Measurements from ENCODE around the gene WASF3.

WASF3 gene

DNA sequence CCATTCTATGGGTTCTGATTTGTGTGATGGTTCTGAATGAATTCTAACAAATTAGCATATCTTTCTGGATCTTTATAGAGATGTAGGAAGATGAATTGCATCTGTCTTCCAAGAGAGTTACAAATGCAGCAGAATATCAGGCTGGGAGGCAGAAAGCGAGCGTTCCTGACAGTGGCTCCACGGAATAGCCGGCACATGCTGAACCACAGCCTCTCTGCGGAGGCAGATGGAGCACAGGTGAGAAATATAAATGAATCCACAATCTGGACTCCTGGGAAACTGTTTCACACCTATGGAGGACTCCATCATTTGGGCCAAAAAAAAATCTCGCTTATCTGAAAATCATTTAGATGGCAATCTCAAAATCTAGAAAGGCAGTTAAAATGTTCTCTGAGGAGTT, 34.5 kb upstream of the WASF3 start:
- TF ChIP-seq CTCF (IDR thresholded peaks at IDR 0.05; ENCODE audit: insufficient read depth, low read length) (no peak), POLR2AphosphoS5 (IDR thresholded peaks at IDR 0.05; ENCODE audit: low read depth) (no peak), GABPA (IDR thresholded peaks at IDR 0.05; ENCODE audit: low read depth) (no peak), SPI1 (IDR thresholded peaks at IDR 0.05; ENCODE audit: borderline replicate concordance, low read depth) (no peak)
- TF ChIP-seq, protein P1, sequence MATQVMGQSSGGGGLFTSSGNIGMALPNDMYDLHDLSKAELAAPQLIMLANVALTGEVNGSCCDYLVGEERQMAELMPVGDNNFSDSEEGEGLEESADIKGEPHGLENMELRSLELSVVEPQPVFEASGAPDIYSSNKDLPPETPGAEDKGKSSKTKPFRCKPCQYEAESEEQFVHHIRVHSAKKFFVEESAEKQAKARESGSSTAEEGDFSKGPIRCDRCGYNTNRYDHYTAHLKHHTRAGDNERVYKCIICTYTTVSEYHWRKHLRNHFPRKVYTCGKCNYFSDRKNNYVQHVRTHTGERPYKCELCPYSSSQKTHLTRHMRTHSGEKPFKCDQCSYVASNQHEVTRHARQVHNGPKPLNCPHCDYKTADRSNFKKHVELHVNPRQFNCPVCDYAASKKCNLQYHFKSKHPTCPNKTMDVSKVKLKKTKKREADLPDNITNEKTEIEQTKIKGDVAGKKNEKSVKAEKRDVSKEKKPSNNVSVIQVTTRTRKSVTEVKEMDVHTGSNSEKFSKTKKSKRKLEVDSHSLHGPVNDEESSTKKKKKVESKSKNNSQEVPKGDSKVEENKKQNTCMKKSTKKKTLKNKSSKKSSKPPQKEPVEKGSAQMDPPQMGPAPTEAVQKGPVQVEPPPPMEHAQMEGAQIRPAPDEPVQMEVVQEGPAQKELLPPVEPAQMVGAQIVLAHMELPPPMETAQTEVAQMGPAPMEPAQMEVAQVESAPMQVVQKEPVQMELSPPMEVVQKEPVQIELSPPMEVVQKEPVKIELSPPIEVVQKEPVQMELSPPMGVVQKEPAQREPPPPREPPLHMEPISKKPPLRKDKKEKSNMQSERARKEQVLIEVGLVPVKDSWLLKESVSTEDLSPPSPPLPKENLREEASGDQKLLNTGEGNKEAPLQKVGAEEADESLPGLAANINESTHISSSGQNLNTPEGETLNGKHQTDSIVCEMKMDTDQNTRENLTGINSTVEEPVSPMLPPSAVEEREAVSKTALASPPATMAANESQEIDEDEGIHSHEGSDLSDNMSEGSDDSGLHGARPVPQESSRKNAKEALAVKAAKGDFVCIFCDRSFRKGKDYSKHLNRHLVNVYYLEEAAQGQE (IDR thresholded peaks at IDR 0.05; ENCODE audit: insufficient replicate concordance, low read depth): no peak
- DNase-seq (ENCODE audit: low read depth in 1 of 2, low spot score in 1 of 2): no peak
- Histone ChIP-seq H3K27me3 (ENCODE audit: insufficient read depth, poor library complexity, severe bottlenecking) (peaks cover 5% of the 10 kb centered on the region), H3K27ac (replicated peaks) (no peak overlapping the region), H3K4me3 (replicated peaks; ENCODE audit: insufficient read depth, low read length) (no peak overlapping the region)

- no peak overlapping the region for H3K4me3 ChIP-seq (replicated peaks; ENCODE audit: insufficient read depth, low read length)
- no peaks in the 10 kb centered on the region for H3K27me3 ChIP-seq (ENCODE audit: insufficient read depth, poor library complexity, severe bottlenecking)
- H3K27ac ChIP-seq (replicated peaks): no peak overlapping the region
- no peak for DNase-seq (ENCODE audit: low read depth in 1 of 2, low spot score in 1 of 2)
- TF ChIP-seq POLR2AphosphoS5 (IDR thresholded peaks at IDR 0.05; ENCODE audit: low read depth) (no peak), SPI1 (IDR thresholded peaks at IDR 0.05; ENCODE audit: borderline replicate concordance, low read depth) (no peak), CTCF (IDR thresholded peaks at IDR 0.05; ENCODE audit: insufficient read depth, low read length) (no peak), GABPA (IDR thresholded peaks at IDR 0.05; ENCODE audit: low read depth) (no peak)
- TF ChIP-seq, protein P1 (IDR thresholded peaks at IDR 0.05; ENCODE audit: insufficient replicate concordance, low read depth): no peak
Measured at GRCh38 chr13:26525528-26525927, 32.0 kb upstream of the WASF3 start.

DNA sequence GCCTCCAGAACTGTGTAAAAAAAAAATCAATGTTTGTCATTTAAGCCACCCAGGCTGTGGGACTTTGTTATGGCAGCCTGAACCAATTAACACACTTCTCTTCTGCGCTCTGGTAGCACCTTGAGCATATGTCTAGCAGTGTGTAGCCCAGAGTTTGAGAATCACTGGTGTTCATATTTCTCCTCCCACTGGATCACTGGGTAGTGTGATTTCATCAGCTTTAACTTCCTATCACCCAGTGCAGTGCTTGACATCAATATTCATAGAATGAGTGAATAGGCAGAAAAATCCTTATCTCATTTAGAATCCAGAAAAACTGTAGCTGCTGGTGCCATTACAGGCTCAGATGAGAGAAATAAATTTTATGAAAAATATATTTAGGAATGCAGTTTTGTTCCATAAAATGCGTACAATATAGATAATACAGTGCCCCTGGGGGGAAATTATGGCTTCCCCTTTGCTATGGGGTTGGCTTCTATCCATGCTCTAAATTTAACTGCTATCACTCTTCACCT, 30.7 kb upstream of the WASF3 start:
- Histone ChIP-seq H3K27ac (replicated peaks) (no peak overlapping the region), H3K4me3 (replicated peaks; ENCODE audit: insufficient read depth, low read length) (no peak overlapping the region), H3K27me3 (ENCODE audit: insufficient read depth, poor library complexity, severe bottlenecking) (no peaks in the 10 kb centered on the region)
- no peak for DNase-seq (ENCODE audit: low read depth in 1 of 2, low spot score in 1 of 2)
- no peak for TF ChIP-seq CTCF (IDR thresholded peaks at IDR 0.05; ENCODE audit: insufficient read depth, low read length)
- TF ChIP-seq, protein P1 (IDR thresholded peaks at IDR 0.05; ENCODE audit: insufficient replicate concordance, low read depth): no peak
- no peak for TF ChIP-seq SPI1 (IDR thresholded peaks at IDR 0.05; ENCODE audit: borderline replicate concordance, low read depth)
- TF ChIP-seq GABPA (IDR thresholded peaks at IDR 0.05; ENCODE audit: low read depth): no peak
- no peak for TF ChIP-seq POLR2AphosphoS5 (IDR thresholded peaks at IDR 0.05; ENCODE audit: low read depth)
